GM12878 (cell line): Measurements from ENCODE around the gene DIABLO. TPM values are rescaled to one million over a fixed set of nuclear protein-coding genes. Genes with fewer than 3 reads are reported as not detected.

Experiments used
- ATAC-seq: fragments of 200-7000 bp; cut with Tn5 transposase; 3 replicates; pipeline ENCODE4 v1.9.1; 2020; ENCODE audit warnings: mild to moderate bottlenecking, moderate library complexity
- BruUV-seq: library from RNA; stranded (reverse); fragments of 400-500 nt; replicated peaks from 2 replicates; lab custom pipeline; 2021; lab: Mats Ljungman, UMichigan
- CTCF ChIA-PET: fragments of 300-600 bp; sonication (Branson Sonifier 250); formaldehyde crosslinking; extraction: SDS; loops from one replicate; lab custom pipeline; 2021; ENCODE audit warnings: inconsistent platforms; lab: Yijun Ruan, JAX
- POLR2A ChIA-PET: fragments of 350-600 bp; formaldehyde crosslinking; extraction: SDS; loops from one replicate; lab custom pipeline; 2021; ENCODE audit warnings: inconsistent platforms; lab: Charles Lee
- RAD21 ChIA-PET: fragments of 300-600 bp; sonication (Branson Sonifier 250); formaldehyde crosslinking; loops from one replicate; lab custom pipeline; 2023; ENCODE audit warnings: antibody characterized with exemption; ENCODE audit not compliant: unreplicated experiment; lab: Charles Lee
- SMC1A ChIA-PET: fragments of 300-600 bp; sonication (Branson Sonifier 250); formaldehyde crosslinking; loops from one replicate; lab custom pipeline; 2023; ENCODE audit not compliant: unreplicated experiment, uncharacterized antibody; lab: Charles Lee
- DNase-seq: peaks from one replicate; pipeline ENCODE4 v3.0.0-alpha.2; 2011; ENCODE audit warnings: low read depth, low spot score
- FAIRE-seq: peaks from 3 replicates; lab custom pipeline; 2011; peaks lifted over from hg19 to GRCh38; lab: Jason Lieb, UNC
- H2AFZ ChIP-seq: 2 replicates; pipeline ENCODE4 v1.6.0; 2011; ENCODE audit warnings: low read depth, low read length, control low read depth; ENCODE audit not compliant: control insufficient read depth
- H3K27ac ChIP-seq: 2 replicates; pipeline ENCODE4 v1.5.1; 2011; ENCODE audit warnings: control low read depth; ENCODE audit not compliant: control insufficient read depth, insufficient read depth
- H3K27me3 ChIP-seq, 2 experiments: replicated peaks in 1 of 2; 2 replicates each; pipeline versions ENCODE4 v1.6.0 to v1.6.1; 2011; ENCODE audit warnings: low read length in 1 of 2; ENCODE audit not compliant: control insufficient read depth in 2 of 2, insufficient read depth in 2 of 2
- H3K36me3 ChIP-seq, 2 experiments: 2 replicates each; pipeline ENCODE4 v1.5.1; 2011; ENCODE audit warnings: low read length in 1 of 2; ENCODE audit not compliant: control insufficient read depth in 2 of 2, insufficient read depth in 2 of 2
- H3K4me1 ChIP-seq: 2 replicates; pipeline ENCODE4 v1.6.1; 2011; ENCODE audit warnings: mild to moderate bottlenecking, low read length, moderate library complexity, mixed read lengths; ENCODE audit not compliant: control insufficient read depth, insufficient read depth
- H3K4me2 ChIP-seq: 2 replicates; pipeline ENCODE4 v1.6.0; 2011; ENCODE audit warnings: control low read depth; ENCODE audit not compliant: control insufficient read depth, insufficient read depth
- H3K4me3 ChIP-seq: fragments of 200-600 bp; sonication (generic); 2 replicates; pipeline ENCODE4 v1.5.1; 2016
- H3K79me2 ChIP-seq: 2 replicates; pipeline ENCODE4 v1.6.0; 2011; ENCODE audit warnings: low read length; ENCODE audit not compliant: control insufficient read depth, insufficient read depth
- H3K9ac ChIP-seq: 2 replicates; pipeline ENCODE4 v1.8.0; 2011; ENCODE audit warnings: low read length, control low read depth, mixed read lengths; ENCODE audit not compliant: control insufficient read depth, insufficient read depth
- H3K9me3 ChIP-seq: replicated peaks from 3 replicates; pipeline ENCODE4 v1.5.1; 2011; ENCODE audit warnings: mild to moderate bottlenecking, low read length; ENCODE audit not compliant: control insufficient read depth, insufficient read depth
- H4K20me1 ChIP-seq: 2 replicates; pipeline ENCODE4 v1.6.0; 2011; ENCODE audit not compliant: control insufficient read depth, insufficient read depth
- CEBPB ChIP-seq, 2 experiments: fragments of 150-350 bp in 1 of 2; IDR thresholded peaks; 2 replicates each; pipeline ENCODE4 v1.6.1; 2012 to 2014; ENCODE audit warnings: low read depth in 2 of 2, low read length in 2 of 2, borderline replicate concordance in 1 of 2, inconsistent platforms in 1 of 2
- CHD2 ChIP-seq: IDR thresholded peaks from 2 replicates; pipeline ENCODE4 v1.6.1; 2011; ENCODE audit warnings: low read depth, low read length, improper control_type of control experiment, borderline replicate concordance
- HCFC1 ChIP-seq: fragments of 150-350 bp; IDR thresholded peaks from 2 replicates; pipeline ENCODE4 v1.6.1; 2014; ENCODE audit warnings: low read length
- NBN ChIP-seq: fragments of 450-650 bp; IDR thresholded peaks from 2 replicates; pipeline ENCODE4 v1.6.1; 2016
- NFXL1 ChIP-seq: fragments of 450-650 bp; IDR thresholded peaks from 2 replicates; pipeline ENCODE4 v1.6.1; 2017; ENCODE audit warnings: antibody characterized with exemption, mild to moderate bottlenecking, borderline replicate concordance
- POLR2AphosphoS5 ChIP-seq: IDR thresholded peaks from 2 replicates; pipeline ENCODE4 v1.6.1; 2011; ENCODE audit warnings: mild to moderate bottlenecking, low read length, inconsistent platforms
- SUZ12 ChIP-seq: fragments of 200-600 bp; sonication (generic); IDR thresholded peaks from one replicate; pipeline ENCODE4 v1.6.1; 2018; ENCODE audit warnings: antibody characterized with exemption, mild to moderate bottlenecking; ENCODE audit not compliant: unreplicated experiment
- TARDBP ChIP-seq: IDR thresholded peaks from 2 replicates; pipeline ENCODE4 v1.6.1; 2016; ENCODE audit warnings: borderline replicate concordance
- ZNF274 ChIP-seq: IDR thresholded peaks from one replicate; pipeline ENCODE4 v1.8.0; 2011; ENCODE audit not compliant: insufficient read length, insufficient read depth
- ZSCAN29 ChIP-seq: fragments of 450-650 bp; IDR thresholded peaks from 2 replicates; pipeline ENCODE4 v1.6.1; 2017; ENCODE audit warnings: mild to moderate bottlenecking, moderate library complexity
- WGBS: methylation state at CpG from one replicate; pipeline ENCODE4 v1.1.6; 2016; ENCODE audit warnings: low lambda C conversion rate; ENCODE audit not compliant: insufficient replicate concordance, insufficient coverage; ENCODE audit errors: missing lambda C conversion rate; 5-methylcytosine and 5-hydroxymethylcytosine counted together
- in situ Hi-C: fragments of 300-500 bp; cut with MboI; formaldehyde crosslinking; loops from 9 replicates; pipeline ENCODE4 v1.14.3; 2018; ENCODE audit warnings: mixed read lengths
- intact Hi-C: fragments of 100-400 bp; cut with micrococcal nuclease; formaldehyde crosslinking; loops from one replicate; pipeline ENCODE4 v1.14.2; 2022; ENCODE audit not compliant: unreplicated experiment
- polyA plus RNA-seq, 11 experiments: library from polyadenylated mRNA; depleted of rRNA in 4 of 11; unstranded in 6 of 11; stranded (reverse) in 5 of 11; fragments of >200 nt; fragmentation: Nextera tagmentation in 4 of 11; fragmentation: Illumina TruSeq in 1 of 11; extraction: Ambion mirVana in 4 of 11; extraction: Trizol in 1 of 11; gene quantifications; 1 replicate in 1 of 11; 2 replicates in 10 of 11; pipeline versions ENCODE4 v1.2.1 to v1.2.3, GENCODE V29; 2011 to 2016; ENCODE audit warnings: inconsistent platforms in 2 of 11, missing spikeins in 2 of 11, low read depth in 1 of 11
- total RNA-seq, 4 experiments: library from RNA; depleted of rRNA in 3 of 4; stranded (reverse); fragments of >200 nt in 3 of 4; fragmentation: Illumina TruSeq in 1 of 4; extraction: Trizol in 1 of 4; gene quantifications; 2 replicates each; pipeline versions ENCODE4 v1.2.1 to v1.2.3, GENCODE V29; 2013 to 2021
- TF ChIP-seq, protein P1 (sequence below): IDR thresholded peaks from 2 replicates; pipeline ENCODE4 v1.6.1; 2012; ENCODE audit warnings: mild to moderate bottlenecking, low read depth, low read length
- TF ChIP-seq, protein P2 (sequence below): IDR thresholded peaks from 2 replicates; pipeline ENCODE4 v1.6.1; 2012; ENCODE audit warnings: improper control_type of control experiment, low read depth, low read length; ENCODE audit not compliant: insufficient replicate concordance
- TF ChIP-seq, protein P3 (sequence below): IDR thresholded peaks from 2 replicates; pipeline ENCODE4 v1.6.1; 2012; ENCODE audit warnings: low read depth, low read length, improper control_type of control experiment
- TF ChIP-seq, protein P4 (sequence below): IDR thresholded peaks from 2 replicates; pipeline ENCODE4 v1.6.1; 2011; ENCODE audit warnings: low read depth, low read length, improper control_type of control experiment, borderline replicate concordance

Gene DIABLO
- total and polyA plus RNA-seq, 10 of the 15 experiments (the other 5 are each of a cell fraction or from before 2014, with no cell fraction given), result 18.3 to 69.9 (median 46.2) TPM

DNA sequence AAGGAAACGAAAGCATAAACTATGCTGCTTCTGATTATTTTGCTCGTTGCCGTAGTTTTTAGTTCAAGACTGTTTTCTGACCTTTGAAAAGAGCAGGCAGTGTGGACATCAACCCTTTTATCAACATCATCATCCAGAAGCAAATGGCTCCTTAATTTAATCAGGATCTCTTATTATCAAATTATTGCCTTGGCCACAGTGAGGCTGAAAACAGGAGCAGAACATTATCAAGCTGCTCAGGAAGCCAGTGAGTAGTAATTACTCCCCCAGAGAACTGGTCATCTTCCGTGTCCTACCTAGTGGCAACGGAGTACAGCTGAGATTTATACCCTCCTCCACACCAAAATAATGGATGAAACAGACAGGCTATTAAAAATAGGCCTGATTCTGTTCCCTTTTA, 2.2 kb upstream of the DIABLO start:
- Histone ChIP-seq H3K4me3 (no peak overlapping the region), H2AFZ (no peak overlapping the region)
- TF ChIP-seq, protein P1, sequence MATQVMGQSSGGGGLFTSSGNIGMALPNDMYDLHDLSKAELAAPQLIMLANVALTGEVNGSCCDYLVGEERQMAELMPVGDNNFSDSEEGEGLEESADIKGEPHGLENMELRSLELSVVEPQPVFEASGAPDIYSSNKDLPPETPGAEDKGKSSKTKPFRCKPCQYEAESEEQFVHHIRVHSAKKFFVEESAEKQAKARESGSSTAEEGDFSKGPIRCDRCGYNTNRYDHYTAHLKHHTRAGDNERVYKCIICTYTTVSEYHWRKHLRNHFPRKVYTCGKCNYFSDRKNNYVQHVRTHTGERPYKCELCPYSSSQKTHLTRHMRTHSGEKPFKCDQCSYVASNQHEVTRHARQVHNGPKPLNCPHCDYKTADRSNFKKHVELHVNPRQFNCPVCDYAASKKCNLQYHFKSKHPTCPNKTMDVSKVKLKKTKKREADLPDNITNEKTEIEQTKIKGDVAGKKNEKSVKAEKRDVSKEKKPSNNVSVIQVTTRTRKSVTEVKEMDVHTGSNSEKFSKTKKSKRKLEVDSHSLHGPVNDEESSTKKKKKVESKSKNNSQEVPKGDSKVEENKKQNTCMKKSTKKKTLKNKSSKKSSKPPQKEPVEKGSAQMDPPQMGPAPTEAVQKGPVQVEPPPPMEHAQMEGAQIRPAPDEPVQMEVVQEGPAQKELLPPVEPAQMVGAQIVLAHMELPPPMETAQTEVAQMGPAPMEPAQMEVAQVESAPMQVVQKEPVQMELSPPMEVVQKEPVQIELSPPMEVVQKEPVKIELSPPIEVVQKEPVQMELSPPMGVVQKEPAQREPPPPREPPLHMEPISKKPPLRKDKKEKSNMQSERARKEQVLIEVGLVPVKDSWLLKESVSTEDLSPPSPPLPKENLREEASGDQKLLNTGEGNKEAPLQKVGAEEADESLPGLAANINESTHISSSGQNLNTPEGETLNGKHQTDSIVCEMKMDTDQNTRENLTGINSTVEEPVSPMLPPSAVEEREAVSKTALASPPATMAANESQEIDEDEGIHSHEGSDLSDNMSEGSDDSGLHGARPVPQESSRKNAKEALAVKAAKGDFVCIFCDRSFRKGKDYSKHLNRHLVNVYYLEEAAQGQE, result no peak
- TF ChIP-seq, protein P2, sequence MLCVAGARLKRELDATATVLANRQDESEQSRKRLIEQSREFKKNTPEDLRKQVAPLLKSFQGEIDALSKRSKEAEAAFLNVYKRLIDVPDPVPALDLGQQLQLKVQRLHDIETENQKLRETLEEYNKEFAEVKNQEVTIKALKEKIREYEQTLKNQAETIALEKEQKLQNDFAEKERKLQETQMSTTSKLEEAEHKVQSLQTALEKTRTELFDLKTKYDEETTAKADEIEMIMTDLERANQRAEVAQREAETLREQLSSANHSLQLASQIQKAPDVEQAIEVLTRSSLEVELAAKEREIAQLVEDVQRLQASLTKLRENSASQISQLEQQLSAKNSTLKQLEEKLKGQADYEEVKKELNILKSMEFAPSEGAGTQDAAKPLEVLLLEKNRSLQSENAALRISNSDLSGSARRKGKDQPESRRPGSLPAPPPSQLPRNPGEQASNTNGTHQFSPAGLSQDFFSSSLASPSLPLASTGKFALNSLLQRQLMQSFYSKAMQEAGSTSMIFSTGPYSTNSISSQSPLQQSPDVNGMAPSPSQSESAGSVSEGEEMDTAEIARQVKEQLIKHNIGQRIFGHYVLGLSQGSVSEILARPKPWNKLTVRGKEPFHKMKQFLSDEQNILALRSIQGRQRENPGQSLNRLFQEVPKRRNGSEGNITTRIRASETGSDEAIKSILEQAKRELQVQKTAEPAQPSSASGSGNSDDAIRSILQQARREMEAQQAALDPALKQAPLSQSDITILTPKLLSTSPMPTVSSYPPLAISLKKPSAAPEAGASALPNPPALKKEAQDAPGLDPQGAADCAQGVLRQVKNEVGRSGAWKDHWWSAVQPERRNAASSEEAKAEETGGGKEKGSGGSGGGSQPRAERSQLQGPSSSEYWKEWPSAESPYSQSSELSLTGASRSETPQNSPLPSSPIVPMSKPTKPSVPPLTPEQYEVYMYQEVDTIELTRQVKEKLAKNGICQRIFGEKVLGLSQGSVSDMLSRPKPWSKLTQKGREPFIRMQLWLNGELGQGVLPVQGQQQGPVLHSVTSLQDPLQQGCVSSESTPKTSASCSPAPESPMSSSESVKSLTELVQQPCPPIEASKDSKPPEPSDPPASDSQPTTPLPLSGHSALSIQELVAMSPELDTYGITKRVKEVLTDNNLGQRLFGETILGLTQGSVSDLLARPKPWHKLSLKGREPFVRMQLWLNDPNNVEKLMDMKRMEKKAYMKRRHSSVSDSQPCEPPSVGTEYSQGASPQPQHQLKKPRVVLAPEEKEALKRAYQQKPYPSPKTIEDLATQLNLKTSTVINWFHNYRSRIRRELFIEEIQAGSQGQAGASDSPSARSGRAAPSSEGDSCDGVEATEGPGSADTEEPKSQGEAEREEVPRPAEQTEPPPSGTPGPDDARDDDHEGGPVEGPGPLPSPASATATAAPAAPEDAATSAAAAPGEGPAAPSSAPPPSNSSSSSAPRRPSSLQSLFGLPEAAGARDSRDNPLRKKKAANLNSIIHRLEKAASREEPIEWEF, result no peak
- TF ChIP-seq, protein P3, sequence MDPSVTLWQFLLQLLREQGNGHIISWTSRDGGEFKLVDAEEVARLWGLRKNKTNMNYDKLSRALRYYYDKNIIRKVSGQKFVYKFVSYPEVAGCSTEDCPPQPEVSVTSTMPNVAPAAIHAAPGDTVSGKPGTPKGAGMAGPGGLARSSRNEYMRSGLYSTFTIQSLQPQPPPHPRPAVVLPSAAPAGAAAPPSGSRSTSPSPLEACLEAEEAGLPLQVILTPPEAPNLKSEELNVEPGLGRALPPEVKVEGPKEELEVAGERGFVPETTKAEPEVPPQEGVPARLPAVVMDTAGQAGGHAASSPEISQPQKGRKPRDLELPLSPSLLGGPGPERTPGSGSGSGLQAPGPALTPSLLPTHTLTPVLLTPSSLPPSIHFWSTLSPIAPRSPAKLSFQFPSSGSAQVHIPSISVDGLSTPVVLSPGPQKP, result no peak
- TF ChIP-seq ZNF274 (no peak), POLR2AphosphoS5 (no peak), TARDBP (no peak), HCFC1 (no peak), ZSCAN29 (no peak), NBN (no peak), SUZ12 (no peak), CEBPB (IDR thresholded peaks at IDR 0.05; ENCODE audit: borderline replicate concordance in 1 of 2, low read depth in 2 of 2, low read length in 2 of 2) (no peak), CHD2 (no peak), NFXL1 (no peak)
- TF ChIP-seq, protein P4, sequence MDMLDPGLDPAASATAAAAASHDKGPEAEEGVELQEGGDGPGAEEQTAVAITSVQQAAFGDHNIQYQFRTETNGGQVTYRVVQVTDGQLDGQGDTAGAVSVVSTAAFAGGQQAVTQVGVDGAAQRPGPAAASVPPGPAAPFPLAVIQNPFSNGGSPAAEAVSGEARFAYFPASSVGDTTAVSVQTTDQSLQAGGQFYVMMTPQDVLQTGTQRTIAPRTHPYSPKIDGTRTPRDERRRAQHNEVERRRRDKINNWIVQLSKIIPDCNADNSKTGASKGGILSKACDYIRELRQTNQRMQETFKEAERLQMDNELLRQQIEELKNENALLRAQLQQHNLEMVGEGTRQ, result no peak

More for the DNA sequence above, 2.2 kb upstream of the DIABLO start:
- FAIRE-seq (no peak), ATAC-seq (no peak), DNase-seq (no peak)
- Histone ChIP-seq H3K9me3 (no peaks in the 10 kb centered on the region), H3K36me3 (peaks cover 0 to 4% of the 10 kb centered on the region in 2 experiments; a peak in 3 of 4 replicates), H3K4me1 (peaks cover 16% of the 10 kb centered on the region), H3K79me2 (peaks cover 23% of the 10 kb centered on the region), H3K9ac (no peak overlapping the region), H3K4me2 (no peak overlapping the region), H3K27ac (no peak overlapping the region), H3K27me3 (no peaks in the 10 kb centered on the region), H4K20me1 (no peaks in the 10 kb centered on the region; the same call in 1 of the 2 replicates)
- BruUV-seq, result no TSS peak
- 94% methylated on average over 5 of the region's 5 CpGs for WGBS
- POLR2A ChIA-PET, result no interaction called here
- SMC1A ChIA-PET, result no interaction called here
- RAD21 ChIA-PET, result no interaction called here
- in situ Hi-C loops (no loop called here), intact Hi-C loops (no loop called here)
- CTCF ChIA-PET, result no interaction called here
